HL-60 (cell line): ENCODE results near the gene TMEM63B.

Source experiments
- CTCF ChIP-seq: IDR thresholded peaks from one replicate; pipeline ENCODE4 v1.5.1; 2011; ENCODE audit warnings: low read length, control low read depth, inconsistent platforms; ENCODE audit not compliant: insufficient read depth
- GABPA ChIP-seq: IDR thresholded peaks from 2 replicates; pipeline ENCODE4 v1.6.1; 2012; ENCODE audit warnings: low read depth
- REST ChIP-seq: IDR thresholded peaks from 2 replicates; pipeline ENCODE4 v1.6.1; 2012; ENCODE audit warnings: low read depth; ENCODE audit not compliant: insufficient replicate concordance

- no peak for TF ChIP-seq CTCF
- no peak for TF ChIP-seq REST
- no peak for TF ChIP-seq GABPA
Observed at GRCh38 chr6:44080561-44081521, 46.5 kb upstream of the TMEM63B start.
